ENCODE data around the gene MGAT3. TPM values are rescaled to one million over a fixed set of nuclear protein-coding genes. Genes with fewer than 3 reads are reported as not detected.

Gene MGAT3
- total RNA-seq, 1 experiment from 2014 or later, result 5.0 TPM

DNA sequence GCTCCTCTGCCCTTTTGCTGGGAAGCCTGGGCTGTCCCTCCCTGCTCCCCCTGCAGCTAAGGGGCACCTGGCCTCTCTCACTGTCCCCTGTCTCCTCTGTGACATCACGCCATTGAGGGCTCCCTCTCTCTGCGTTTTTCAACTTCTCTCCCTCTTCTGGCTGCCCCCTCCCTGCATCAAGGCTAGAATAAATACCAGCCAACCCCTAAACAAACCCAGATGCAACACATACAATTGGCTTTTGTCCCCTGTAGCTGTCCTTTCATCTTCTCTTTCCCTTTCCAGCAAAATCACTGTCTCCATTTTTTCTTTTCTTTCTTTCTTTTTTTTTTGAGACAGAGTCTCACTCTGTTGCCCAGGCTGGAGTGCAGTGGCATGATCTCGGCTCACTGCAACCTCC, 42.0 kb downstream of the MGAT3 start:
- no peak overlapping the region; a peak in 1 of 5 replicates for H3K4me3 Mint-ChIP-seq
- peaks cover 8% of the 10 kb centered on the region for H3K27me3 ChIP-seq (ENCODE audit: insufficient read depth, low read length)

More for the DNA sequence above, 42.0 kb downstream of the MGAT3 start:
- Mint-ChIP-seq H3K36me3 (ENCODE audit: insufficient read depth in 1 of 3, low read depth in 3 of 3) (peaks cover 3 to 5% (median 4%) of the 10 kb centered on the region in 3 experiments; a peak in 4 of 7 replicates), H3K9me3 (no peaks in the 10 kb centered on the region), H3K27ac (no peak overlapping the region), H3K27me3 (ENCODE audit: low read depth) (peaks cover 84% of the 10 kb centered on the region), H3K4me1 (peaks cover 10 to 14% of the 10 kb centered on the region in 2 experiments)
- H2BK5ac ChIP-seq (ENCODE audit: insufficient read length, low read length), result no peak overlapping the region
- no peak overlapping the region for H3K23ac ChIP-seq (ENCODE audit: insufficient read length, low read depth, low read length)
- H3K9me3 ChIP-seq (ENCODE audit: control insufficient read depth, low read depth, low read length), result no peaks in the 10 kb centered on the region
- no peak overlapping the region for H2AFZ ChIP-seq (ENCODE audit: low read length)
- H2BK20ac ChIP-seq (ENCODE audit: low read depth, low read length, poor library complexity, severe bottlenecking), result no peak overlapping the region
- H3K4ac ChIP-seq (ENCODE audit: low read depth, low read length), result no peak overlapping the region
- no peak overlapping the region for H3K18ac ChIP-seq (ENCODE audit: insufficient read length, low read depth, low read length)
- H2BK15ac ChIP-seq (ENCODE audit: low read depth, low read length), result no peak overlapping the region
- H4K8ac ChIP-seq (replicated peaks; ENCODE audit: insufficient read length, low read depth, low read length), result no peak overlapping the region
- TF ChIP-seq, protein P1, sequence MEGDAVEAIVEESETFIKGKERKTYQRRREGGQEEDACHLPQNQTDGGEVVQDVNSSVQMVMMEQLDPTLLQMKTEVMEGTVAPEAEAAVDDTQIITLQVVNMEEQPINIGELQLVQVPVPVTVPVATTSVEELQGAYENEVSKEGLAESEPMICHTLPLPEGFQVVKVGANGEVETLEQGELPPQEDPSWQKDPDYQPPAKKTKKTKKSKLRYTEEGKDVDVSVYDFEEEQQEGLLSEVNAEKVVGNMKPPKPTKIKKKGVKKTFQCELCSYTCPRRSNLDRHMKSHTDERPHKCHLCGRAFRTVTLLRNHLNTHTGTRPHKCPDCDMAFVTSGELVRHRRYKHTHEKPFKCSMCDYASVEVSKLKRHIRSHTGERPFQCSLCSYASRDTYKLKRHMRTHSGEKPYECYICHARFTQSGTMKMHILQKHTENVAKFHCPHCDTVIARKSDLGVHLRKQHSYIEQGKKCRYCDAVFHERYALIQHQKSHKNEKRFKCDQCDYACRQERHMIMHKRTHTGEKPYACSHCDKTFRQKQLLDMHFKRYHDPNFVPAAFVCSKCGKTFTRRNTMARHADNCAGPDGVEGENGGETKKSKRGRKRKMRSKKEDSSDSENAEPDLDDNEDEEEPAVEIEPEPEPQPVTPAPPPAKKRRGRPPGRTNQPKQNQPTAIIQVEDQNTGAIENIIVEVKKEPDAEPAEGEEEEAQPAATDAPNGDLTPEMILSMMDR (conservative IDR thresholded peaks at IDR 0.05), result no peak
- H4K5ac ChIP-seq (ENCODE audit: insufficient read length, low read depth, low read length), result no peak overlapping the region
- H3T11ph ChIP-seq (ENCODE audit: low read length), result no peak overlapping the region
- H3K23me2 ChIP-seq (ENCODE audit: insufficient read length, low read depth, low read length, poor library complexity, severe bottlenecking), result peaks cover 8% of the 10 kb centered on the region
- no peak for DNase-seq
- no peaks in the 10 kb centered on the region for H3K79me2 ChIP-seq (ENCODE audit: insufficient read depth, low read length)
- no peak overlapping the region for H2BK120ac ChIP-seq (ENCODE audit: low read depth, low read length, poor library complexity, severe bottlenecking)
- no peak overlapping the region for H3K9ac ChIP-seq (ENCODE audit: extremely low read depth, insufficient read length, low read length)
- H4K20me1 ChIP-seq (ENCODE audit: control insufficient read depth, insufficient read depth, insufficient read length), result no peaks in the 10 kb centered on the region
- H3K56ac ChIP-seq (ENCODE audit: insufficient read length, low read depth, low read length), result no peak overlapping the region
- no peaks in the 10 kb centered on the region for H3K79me1 ChIP-seq (ENCODE audit: insufficient read depth, low read depth, low read length, poor library complexity, severe bottlenecking)
- no peak overlapping the region for H3K14ac ChIP-seq (ENCODE audit: insufficient read depth, low read length)
- H3K27ac ChIP-seq (ENCODE audit: insufficient read length, low read depth, low read length), result no peak overlapping the region
- H2AK5ac ChIP-seq (ENCODE audit: insufficient read length, low read length), result no peak overlapping the region
- no peaks in the 10 kb centered on the region; the same call in 1 of the 2 replicates for H3K4me1 ChIP-seq (ENCODE audit: insufficient read depth, low read length)
- no peak overlapping the region for H3K4me2 ChIP-seq (ENCODE audit: insufficient read depth, insufficient read length, low read length)
- no peak overlapping the region for H2BK12ac ChIP-seq (ENCODE audit: insufficient read length, low read depth, low read length)
- no CpG with 5 or more reads among the region's 3 CpGs for WGBS (ENCODE audit: extremely low coverage, insufficient read length, low lambda C conversion rate)
- no peak overlapping the region for H4K91ac ChIP-seq (ENCODE audit: insufficient read length, low read depth, low read length)

Data from H9 (cell line).